Raji (cell line): ENCODE results near the gene ABCB8.

Experiments used
- POLR2A ChIP-seq: IDR thresholded peaks from 2 replicates; pipeline ENCODE4 v1.6.1; 2011; ENCODE audit warnings: low read depth, low read length, control low read depth; ENCODE audit not compliant: insufficient read depth

ABCB8 gene

GRCh38 chr7:151039850-151040548, 11.7 kb downstream of the ABCB8 start:
- no peak for TF ChIP-seq POLR2A

GRCh38 chr7:151040616-151041375, 12.5 kb downstream of the ABCB8 start:
- TF ChIP-seq POLR2A = no peak

DNA sequence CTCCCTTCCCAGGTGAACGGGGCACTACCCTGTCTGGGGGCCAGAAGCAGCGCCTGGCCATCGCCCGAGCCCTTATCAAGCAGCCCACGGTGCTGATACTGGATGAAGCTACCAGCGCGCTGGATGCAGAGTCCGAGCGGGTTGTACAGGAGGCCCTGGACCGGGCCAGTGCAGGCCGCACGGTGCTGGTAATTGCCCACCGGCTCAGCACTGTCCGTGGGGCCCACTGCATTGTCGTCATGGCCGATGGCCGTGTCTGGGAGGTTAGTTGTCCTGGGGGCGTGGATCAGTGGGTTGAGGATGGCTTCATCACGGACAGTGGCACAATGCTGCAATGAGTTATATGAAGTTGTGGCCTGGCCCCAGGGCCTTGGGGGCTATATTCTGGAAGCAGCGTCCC, 15.7 kb downstream of the ABCB8 start:
- TF ChIP-seq POLR2A = no peak

GRCh38 chr7:151045262-151045661, 17.0 kb downstream of the ABCB8 start:
- no peak for TF ChIP-seq POLR2A

DNA sequence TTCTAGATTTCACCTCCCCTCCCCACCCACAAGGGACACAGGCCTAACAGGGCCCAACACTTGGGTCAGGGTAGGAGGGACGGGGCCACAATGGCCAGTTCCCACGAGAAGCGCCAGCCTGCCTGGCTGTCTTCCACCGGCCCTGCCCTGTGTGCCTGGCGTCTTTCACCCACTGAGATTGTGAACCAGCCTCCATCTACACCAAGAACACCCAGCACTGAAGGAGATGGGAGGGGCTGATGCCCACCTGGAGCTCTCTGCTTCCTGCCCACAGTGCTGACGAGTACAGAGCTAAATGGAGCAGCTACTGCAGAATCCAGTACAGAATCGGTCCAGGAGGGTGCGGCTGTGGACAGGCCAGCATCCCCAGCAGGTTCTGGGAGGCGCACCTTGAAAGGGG, 17.7 kb downstream of the ABCB8 start:
- no peak for TF ChIP-seq POLR2A

- no peak for TF ChIP-seq POLR2A
Observed at GRCh38 chr7:151046603-151047573, 18.6 kb downstream of the ABCB8 start.

DNA sequence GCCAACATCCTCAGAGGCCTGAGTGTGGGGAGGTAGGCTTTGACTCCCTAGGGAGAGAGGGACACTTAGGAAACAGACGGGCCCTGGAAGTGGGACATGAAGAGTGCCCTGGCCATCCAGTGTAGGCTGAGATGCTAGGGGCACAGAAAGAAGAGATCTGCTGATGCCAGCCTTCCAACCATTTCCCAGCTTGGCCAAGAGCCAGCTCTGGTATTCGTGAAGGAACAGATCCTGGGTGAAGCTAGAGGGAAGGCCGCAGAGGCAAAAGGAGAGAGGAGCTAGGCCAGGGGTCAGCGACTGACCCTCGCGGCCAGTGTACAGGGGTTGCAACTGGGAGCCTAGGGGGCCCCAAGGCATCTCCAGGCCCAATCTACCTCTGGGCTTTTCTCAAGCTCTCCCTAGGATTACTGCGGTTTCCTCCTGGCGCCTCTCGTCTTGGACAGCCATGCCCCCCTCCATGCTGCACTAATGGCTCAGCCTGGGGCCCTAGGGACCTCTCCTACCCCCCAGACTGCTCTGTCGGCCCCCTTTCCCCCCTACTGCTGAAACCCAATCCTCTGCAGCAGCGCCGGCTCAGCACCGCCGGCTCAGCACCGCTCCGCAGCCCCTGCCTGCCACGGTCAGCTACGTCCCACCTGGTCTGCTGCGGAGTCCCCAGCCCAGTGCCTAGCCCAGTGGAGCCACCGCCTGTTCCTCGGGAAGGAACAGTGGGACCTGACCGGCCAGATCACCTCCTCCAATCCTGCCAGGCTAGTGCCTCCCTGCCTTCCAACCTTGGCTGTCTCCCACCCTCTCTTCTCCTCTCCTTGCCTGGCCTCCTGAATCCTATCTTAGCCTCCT, 19.9 kb downstream of the ABCB8 start, which contains the start of gene ASIC3:
ASIC3 (plus strand) TSS at position 556 of the 840 bp plus-strand sequence. CDS start 355 bp downstream, outside the sequence.
- TF ChIP-seq POLR2A = no peak

- TF ChIP-seq POLR2A = no peak
Observed at GRCh38 chr7:151048911-151049463, 20.7 kb downstream of the ABCB8 start.

- TF ChIP-seq POLR2A = no peak
Observed at GRCh38 chr7:151051108-151051507, 22.9 kb downstream of the ABCB8 start.

DNA sequence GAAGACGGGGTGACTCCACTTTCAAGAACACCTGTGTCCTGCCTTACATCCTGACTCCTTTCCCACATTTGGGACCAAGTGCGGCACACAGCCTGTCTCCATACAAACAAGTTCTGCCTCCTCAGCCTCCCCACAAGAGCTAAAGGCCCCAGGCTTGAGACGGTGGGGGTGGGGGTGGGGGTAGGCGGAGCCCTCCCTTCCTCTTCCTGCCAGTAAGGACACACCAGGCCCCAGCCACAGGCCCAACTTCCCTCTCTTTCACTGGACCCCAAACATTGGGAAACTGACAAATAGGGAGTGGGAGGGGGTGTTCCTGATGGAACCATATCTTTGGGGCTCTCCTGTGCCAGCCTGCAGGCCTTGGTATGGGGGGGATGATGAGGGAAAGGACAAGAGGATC, 24.8 kb downstream of the ABCB8 start:
- TF ChIP-seq POLR2A = no peak

GRCh38 chr7:151053751-151054150, 25.5 kb downstream of the ABCB8 start:
- TF ChIP-seq POLR2A = no peak

- TF ChIP-seq POLR2A = no peak
Observed at GRCh38 chr7:151056283-151056665, 28.0 kb downstream of the ABCB8 start.

- TF ChIP-seq POLR2A = no peak
Observed at GRCh38 chr7:151056666-151057505, 28.6 kb downstream of the ABCB8 start.
